Ureter (tissue), 1 donor: Measurements from ENCODE around the gene CDK11B. TPM values are rescaled to one million over a fixed set of nuclear protein-coding genes. Genes with fewer than 3 reads are reported as not detected.
"Not testable (repeated sequence)": the region's sequence is repeated elsewhere in the genome, so short reads cannot be mapped to it uniquely, and the experiment has no call there.

Source experiments
- DNase-seq: peaks from one replicate; pipeline ENCODE4 v3.0.0-alpha.2; 2020; ENCODE audit warnings: low spot score
- total RNA-seq: library from RNA; stranded (reverse); gene quantifications from one replicate; pipeline ENCODE4 v1.2.4, GENCODE V29; 2023
- donor health status: DM: yes; HTN: yes; CAD: no.

CDK11B gene
- total RNA-seq, 1 donor from 2014 or later: 20.2 TPM

GRCh38 chr1:1662392-1662791 lies 3.6 kb upstream of the CDK11B start:
- DNase-seq: not testable (repeated sequence)

GRCh38 chr1:1648265-1648664 lies 10.5 kb downstream of the CDK11B start:
- DNase-seq: not testable (repeated sequence)

GRCh38 chr1:1647567-1648241 lies 11.1 kb downstream of the CDK11B start:
- not testable (repeated sequence) for DNase-seq

DNA sequence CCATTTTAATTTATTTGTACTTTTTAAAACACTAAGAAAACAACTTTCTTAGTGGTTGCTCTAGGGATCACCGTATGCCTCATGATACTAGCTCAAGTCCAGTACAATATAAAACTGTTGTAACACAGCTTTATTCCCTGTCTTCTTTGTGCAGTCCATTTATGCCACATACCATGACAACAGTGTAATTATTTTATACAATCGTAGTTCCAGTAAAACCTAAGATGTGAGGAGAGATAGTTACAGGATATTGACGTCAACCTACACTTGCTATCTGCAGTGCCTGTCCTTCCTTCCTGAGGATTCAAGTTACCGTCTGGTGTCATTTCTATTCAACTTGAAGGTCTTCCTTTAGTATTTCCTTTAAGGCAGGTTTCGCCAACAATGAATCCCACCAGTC lies 12.5 kb downstream of the CDK11B start:
- not testable (repeated sequence) for DNase-seq

GRCh38 chr1:1640711-1641461 lies 17.9 kb downstream of the CDK11B start:
- DNase-seq: not testable (repeated sequence)

DNA sequence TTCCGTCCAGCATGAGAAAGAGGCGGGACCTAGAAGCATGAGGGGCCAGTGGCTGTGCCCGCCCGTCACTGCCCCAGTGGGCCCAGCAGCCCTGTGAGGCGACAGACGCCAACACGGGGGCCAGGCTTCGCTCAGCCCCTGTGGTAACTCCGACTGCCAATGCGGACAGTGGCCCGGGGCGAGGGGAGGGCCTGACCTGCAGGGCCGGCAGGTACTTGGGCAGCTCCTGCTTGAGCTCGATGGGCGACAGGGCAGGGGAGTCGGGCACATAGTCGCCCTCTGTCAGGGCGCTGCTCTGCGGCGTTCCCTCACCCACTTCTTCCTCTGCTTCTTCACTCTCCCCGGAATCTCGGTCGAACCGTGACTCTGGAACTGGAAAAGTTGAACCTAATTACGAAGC lies 18.7 kb downstream of the CDK11B start:
- DNase-seq: not testable (repeated sequence)

DNA sequence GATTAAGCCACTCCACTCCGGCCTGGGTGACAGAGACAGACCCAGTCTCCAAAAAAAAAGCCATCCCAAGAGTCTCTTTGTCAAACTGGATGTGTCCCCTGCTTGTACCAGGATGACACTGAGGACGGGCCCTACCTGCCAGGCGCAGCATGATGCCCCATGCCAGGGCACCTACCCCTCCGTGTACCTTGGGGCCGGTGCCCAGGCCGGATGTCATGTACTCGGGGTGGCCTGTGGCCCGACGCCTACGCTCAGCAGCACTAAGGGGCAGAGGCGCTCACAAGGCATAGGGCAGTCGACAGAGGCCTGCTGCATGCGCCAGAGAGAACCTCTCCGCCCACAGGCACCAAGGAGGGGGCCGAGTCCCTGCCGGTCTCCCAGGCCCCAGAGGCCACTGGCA lies 19.4 kb downstream of the CDK11B start:
- not testable (repeated sequence) for DNase-seq

GRCh38 chr1:1638528-1638927 lies 20.3 kb downstream of the CDK11B start:
- not testable (repeated sequence) for DNase-seq

DNA sequence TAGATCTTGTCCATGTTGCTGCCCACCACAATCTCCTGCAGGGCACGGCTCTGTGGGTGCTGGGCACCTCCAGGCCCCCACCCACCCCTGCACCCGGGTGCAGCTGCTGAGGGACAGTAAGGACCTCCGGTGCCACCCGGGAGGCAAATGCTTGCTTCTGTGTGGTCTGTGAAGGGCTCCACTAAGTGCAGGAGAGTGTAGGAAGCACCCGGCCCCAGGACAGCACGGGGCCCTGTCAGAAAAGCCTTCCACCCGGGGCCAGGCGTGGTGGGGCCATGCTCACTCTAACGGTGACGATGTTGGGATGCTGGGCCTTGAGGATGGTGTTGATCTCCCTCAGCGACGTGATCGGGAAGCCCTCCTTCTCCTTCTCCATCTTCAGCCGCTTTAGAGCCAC lies 21.3 kb downstream of the CDK11B start:
- DNase-seq: not testable (repeated sequence)

DNA sequence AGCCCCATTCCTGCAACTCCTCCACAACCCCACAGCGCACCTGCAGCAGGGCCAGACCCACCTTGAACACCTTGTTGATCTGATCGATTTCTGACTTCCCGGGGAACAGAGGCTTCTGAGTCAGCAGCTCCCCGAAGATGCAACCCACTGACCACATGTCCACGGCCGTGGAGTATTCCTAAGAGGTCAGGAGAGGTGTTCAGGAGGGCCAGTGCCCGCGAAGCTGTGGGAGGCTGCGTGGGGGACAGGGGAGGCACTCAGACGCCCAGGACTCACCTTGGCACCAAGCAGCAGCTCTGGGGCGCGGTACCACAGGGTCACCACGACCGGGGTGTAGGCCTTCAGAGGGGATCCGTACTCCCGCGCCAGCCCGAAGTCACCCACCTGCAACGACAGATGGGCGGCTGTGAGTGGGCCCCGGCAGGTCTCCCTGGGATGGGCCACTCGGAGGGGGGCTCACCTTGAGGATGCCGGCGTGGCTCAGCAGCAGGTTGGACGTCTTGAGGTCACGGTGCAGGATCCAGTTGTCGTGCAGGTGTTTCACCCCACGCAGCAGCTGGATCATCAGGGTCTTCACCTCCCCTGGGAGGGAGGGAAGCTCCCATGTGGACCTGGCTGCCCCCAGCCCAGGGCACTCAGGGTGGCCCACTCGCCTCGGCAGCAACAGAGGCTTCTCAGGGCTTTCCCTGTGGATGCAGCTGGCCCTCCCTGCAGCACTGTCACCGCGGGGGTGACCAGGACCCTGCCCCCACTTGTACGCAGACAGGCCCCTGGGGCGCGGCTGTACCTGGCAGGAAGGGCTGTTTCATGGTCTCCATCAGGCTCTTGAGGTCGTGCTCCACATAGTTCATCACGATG lies 22.0 kb downstream of the CDK11B start:
- DNase-seq: not testable (repeated sequence)

- DNase-seq: not testable (repeated sequence)
These were observed 24.2 kb downstream of the CDK11B start for GRCh38 chr1:1634613-1635012.

DNA sequence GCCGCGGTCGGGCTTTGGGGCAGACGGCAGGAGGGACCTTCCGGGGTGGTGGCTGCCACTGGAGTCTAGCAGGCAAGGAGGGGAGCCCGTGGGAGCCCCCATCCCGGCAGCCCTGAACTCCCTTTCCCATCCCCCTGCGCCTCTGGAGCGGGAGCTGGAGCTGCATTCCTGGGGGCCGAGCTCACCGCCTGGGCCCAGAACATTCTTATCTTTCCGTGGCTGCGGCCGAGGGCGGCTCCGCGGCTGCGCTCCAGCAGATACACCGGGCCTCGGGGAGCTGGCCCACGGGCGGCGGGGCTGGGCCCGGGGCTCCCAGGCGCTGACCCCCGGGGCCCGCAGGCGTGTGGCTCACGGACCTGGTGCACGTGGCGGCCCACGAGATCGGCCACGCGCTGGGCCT lies 25.4 kb downstream of the CDK11B start:
- not testable (repeated sequence) for DNase-seq

DNA sequence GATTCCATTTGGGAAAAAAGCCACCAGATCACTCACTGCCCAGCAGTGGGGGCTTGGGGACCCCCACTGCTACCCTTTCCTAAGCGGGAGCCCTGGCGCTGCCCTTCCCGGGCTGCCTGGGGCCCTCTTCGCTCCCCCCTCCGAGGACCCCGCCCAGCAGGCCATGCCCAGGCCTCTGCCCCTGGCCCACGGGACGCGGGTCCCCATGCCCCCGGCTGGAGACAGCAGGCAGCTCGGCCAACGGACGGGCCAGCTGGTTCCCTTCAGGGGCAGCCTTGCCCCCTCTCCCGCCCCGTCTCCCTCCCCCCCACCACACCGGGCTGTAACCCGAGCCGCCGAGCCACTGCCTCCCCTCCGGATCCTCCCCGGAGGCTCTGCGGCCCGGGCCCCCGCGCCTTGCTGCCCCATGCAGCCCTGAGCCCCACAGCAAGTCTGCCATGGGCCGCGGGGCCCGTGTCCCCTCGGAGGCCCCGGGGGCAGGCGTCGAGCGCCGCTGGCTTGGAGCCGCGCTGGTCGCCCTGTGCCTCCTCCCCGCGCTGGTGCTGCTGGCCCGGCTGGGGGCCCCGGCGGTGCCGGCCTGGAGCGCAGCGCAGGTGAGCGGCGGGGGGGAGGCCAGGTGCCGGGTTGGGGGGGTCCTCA lies 26.9 kb downstream of the CDK11B start, which contains the start of gene MMP23B:
Gene MMP23B, plus strand, starts transcription at position 392 of the 639 bp plus-strand sequence. Its CDS starts 46 bp downstream, at position 438.
- peak; percentile 46 for DNase-seq

GRCh38 chr1:1630965-1631781 lies 27.6 kb downstream of the CDK11B start:
- DNase-seq: peak; percentile 80

- DNase-seq: peak; percentile 83
These were observed 28.4 kb downstream of the CDK11B start for GRCh38 chr1:1630191-1630964.

DNA sequence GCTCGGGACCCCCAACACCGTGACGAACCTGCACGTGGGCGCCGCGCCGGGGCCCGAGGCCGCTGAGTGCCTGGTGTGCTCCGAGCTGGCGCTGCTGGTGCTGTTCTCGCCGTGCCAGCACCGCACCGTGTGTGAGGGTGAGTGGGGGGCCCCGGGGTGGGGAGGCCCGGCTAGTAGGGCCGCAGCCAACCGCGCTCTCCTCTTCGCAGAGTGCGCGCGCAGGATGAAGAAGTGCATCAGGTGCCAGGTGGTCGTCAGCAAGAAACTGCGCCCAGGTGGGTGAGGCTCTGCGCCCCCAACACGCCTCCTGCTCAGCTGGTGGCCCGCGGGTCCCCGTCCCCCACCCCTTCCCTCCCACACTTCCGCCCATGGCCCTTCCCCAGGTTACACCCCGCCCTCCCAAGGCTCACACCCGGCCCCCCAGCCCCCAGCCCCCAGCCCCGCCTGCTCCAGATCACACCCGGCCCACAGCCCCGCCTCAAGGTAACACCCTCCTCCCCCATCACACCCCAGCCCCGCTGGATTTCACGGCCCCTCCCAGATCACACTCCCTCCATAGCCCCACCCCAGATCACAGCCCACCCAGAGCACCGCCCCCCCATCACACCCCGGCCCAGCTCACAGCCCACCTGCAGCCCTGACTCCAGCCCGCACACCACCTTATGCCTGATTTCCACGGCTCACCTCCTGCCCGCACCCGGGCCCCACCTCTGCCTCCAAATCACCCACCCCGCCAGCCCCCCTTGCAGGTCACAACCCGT lies 29.2 kb downstream of the CDK11B start:
- DNase-seq: peak; percentile 46

- DNase-seq: peak; percentile 41
These were observed 29.9 kb downstream of the CDK11B start for GRCh38 chr1:1628754-1629429.
